GM10266 (cell line): Measurements from ENCODE around the gene TSPAN9.

ENCODE experiments used
- DNase-seq: peaks from one replicate; pipeline ENCODE4 v3.0.0; 2012; ENCODE audit errors: extremely low spot score
- TF ChIP-seq, protein P1 (sequence below): IDR thresholded peaks from 2 replicates; pipeline ENCODE4 v1.5.1; 2012; ENCODE audit warnings: mild to moderate bottlenecking, low read depth; ENCODE audit not compliant: control insufficient read depth, insufficient read depth; ENCODE audit errors: missing control alignments

TSPAN9 gene

DNA sequence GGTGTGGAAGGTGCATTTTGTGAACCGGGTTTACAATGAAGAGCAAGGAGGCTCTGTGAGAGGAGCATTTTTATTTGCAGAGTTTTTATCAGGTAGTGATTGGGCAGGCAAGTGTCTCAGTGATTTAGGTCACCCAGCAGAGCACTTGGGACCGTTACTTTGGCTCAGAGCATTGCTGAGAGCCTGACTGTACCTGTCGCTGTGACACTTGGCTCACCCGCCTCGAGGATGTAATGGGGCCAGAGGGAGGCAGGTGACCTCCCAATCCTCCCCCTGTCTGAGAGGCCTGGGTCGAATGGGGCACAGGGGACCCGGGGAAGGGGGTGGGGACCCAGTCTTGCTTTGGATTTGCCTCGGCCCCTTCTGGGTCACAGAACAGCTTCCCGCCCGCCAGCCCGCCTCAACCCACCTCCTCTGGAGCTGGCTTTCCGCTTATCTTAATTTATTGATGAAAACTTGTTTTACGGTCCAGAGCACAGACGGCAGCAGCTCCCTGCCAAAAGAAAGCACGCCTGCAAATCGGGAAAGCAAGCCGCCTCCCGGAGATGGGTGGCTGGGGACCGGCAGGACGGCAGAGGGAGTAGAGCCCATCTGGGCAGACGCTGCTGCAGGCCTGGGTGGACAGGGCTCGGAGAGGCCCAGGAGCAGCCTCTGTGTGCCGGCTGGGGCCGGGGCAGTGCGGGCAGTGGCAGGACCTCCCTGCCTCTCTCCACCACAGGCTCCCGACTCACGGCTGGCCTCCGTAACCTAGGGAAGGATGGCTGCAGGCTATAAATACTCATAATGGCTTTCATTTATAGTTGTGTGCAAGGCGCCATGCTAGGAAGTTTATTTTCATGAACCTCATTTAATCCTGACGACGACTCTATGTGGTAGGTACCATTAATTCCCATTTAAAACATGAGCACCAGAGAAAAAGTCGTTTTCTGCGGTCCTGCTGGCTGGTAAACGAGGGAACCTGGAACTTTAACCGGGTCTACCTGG, 187.1 kb downstream of the TSPAN9 start:
- no peak for DNase-seq
- TF ChIP-seq, protein P1, sequence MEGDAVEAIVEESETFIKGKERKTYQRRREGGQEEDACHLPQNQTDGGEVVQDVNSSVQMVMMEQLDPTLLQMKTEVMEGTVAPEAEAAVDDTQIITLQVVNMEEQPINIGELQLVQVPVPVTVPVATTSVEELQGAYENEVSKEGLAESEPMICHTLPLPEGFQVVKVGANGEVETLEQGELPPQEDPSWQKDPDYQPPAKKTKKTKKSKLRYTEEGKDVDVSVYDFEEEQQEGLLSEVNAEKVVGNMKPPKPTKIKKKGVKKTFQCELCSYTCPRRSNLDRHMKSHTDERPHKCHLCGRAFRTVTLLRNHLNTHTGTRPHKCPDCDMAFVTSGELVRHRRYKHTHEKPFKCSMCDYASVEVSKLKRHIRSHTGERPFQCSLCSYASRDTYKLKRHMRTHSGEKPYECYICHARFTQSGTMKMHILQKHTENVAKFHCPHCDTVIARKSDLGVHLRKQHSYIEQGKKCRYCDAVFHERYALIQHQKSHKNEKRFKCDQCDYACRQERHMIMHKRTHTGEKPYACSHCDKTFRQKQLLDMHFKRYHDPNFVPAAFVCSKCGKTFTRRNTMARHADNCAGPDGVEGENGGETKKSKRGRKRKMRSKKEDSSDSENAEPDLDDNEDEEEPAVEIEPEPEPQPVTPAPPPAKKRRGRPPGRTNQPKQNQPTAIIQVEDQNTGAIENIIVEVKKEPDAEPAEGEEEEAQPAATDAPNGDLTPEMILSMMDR: no peak

- DNase-seq: no peak
- TF ChIP-seq, protein P1: no peak
These were observed 188.2 kb downstream of the TSPAN9 start for GRCh38 chr12:3265406-3265805.

DNA sequence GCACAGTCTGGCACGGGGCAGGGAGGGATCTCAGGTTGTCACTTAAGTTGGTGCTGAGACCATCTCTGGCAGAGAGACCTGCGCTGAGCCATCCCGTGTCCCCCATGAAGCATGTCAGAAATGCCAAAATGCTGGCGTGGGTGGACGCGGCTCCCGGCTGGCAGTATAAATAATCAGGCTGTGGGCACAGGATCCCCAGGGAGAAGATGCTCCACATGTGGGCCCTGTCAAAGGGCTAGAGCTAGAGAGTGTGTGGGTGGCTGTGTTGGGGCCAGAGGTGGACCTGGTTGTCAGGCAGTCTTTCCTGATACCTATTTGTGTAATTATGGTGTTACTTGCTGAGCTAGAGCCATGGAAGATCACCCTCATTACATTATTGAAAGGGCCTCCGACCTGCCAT, 189.5 kb downstream of the TSPAN9 start:
- no peak for DNase-seq
- TF ChIP-seq, protein P1: no peak

GRCh38 chr12:3267690-3268089, 190.5 kb downstream of the TSPAN9 start:
- no peak for DNase-seq

DNA sequence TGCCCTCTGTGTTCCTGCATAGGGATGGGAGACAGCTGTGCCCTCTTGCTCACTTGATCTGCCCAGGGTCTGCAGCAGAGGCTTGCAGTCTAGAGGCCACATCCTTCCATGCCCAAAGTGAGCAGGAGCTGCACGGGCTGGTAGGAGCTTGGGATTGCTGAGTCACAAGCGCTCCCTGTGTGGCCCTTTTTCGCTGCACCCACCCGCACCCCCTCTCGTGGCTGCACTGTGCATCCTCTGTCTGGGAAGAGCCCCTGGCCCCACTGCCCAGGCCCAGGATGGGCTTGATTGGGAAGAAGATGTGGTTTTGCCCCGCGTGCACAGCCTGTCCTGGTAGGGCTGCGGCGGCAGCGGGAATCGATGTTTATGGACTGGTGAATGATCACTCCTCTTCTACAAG, 192.4 kb downstream of the TSPAN9 start:
- DNase-seq: no peak
- TF ChIP-seq, protein P1: no peak

More at GRCh38 chr12:3267690-3268089, 190.5 kb downstream of the TSPAN9 start:
- TF ChIP-seq, protein P1: no peak

DNA sequence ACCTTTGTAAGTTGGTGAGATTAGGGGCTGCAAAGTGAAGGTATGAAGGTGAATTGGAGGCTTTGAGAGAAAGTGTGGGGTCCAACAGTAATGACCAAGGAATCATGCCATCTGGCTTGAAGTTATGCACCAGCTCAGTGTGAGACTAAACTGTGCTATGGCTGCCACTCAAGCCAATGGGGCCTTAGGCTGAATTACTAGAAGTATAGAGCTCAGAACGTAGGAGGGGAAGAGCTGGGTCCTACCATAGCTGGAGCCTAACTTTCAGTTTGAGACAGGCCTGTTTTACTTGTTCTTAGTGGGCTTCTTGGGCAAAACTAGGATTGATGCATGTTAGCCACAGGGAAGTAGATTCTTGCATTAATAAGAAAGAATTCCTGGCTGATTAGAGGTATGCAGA, 194.0 kb downstream of the TSPAN9 start:
- TF ChIP-seq, protein P1: no peak
- no peak for DNase-seq

DNA sequence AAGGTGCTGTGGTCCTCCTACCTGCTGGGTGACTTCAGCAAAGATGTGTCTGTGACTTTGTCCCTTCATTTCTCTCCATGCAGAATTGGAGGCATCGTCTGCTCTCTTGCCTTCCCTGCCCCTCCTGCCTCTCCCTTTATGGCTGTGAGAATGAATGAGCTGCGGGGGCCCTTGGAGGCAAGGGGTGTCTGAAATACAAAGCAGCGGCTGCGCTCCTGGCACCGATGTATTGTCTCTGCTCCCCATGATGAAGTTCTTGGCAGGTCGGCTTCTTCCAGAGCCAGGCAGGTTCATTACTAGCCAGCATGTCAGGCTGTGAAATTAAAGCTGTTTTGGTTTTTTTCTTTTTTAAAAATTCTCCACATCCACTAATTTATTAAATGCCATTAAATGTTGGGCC, 194.5 kb downstream of the TSPAN9 start:
- DNase-seq: no peak
- TF ChIP-seq, protein P1: no peak
